GM21576 (cell line): ENCODE data around the gene MAN1A1.
"Not testable (repeated sequence)": the region's sequence is repeated elsewhere in the genome, so short reads cannot be mapped to it uniquely, and the experiment has no call there.

Experiments
- ATAC-seq: cut with Tn5 transposase; IDR thresholded peaks from one replicate; pipeline ENCODE4 v1.9.1; 2021; ENCODE audit warnings: mild to moderate bottlenecking, moderate library complexity; ENCODE audit not compliant: unreplicated experiment

The MAN1A1 gene

GRCh38 chr6:119306396-119306968 lies 43.1 kb downstream of the MAN1A1 start:
- ATAC-seq = no peak

GRCh38 chr6:119303164-119303887 lies 46.2 kb downstream of the MAN1A1 start:
- ATAC-seq = no peak

- no peak for ATAC-seq
Measured at GRCh38 chr6:119301429-119301828, 48.1 kb downstream of the MAN1A1 start.

- ATAC-seq = no peak
Measured at GRCh38 chr6:119299694-119300093, 49.9 kb downstream of the MAN1A1 start.

- no peak for ATAC-seq
Measured at GRCh38 chr6:119297049-119297448, 52.5 kb downstream of the MAN1A1 start.

- no peak for ATAC-seq
Measured at GRCh38 chr6:119296036-119297035, 53.2 kb downstream of the MAN1A1 start.

GRCh38 chr6:119294984-119295383 lies 54.6 kb downstream of the MAN1A1 start:
- ATAC-seq = peak; percentile 73

- not testable (repeated sequence) for ATAC-seq
Measured at GRCh38 chr6:119291060-119291459, 58.5 kb downstream of the MAN1A1 start.

GRCh38 chr6:119290306-119290705 lies 59.3 kb downstream of the MAN1A1 start:
- ATAC-seq = no peak

- no peak for ATAC-seq
Measured at GRCh38 chr6:119289651-119290050, 59.9 kb downstream of the MAN1A1 start.

- ATAC-seq = no peak
Measured at GRCh38 chr6:119285908-119286625, 63.5 kb downstream of the MAN1A1 start.

GRCh38 chr6:119284861-119285521 lies 64.6 kb downstream of the MAN1A1 start:
- ATAC-seq = no peak

- no peak for ATAC-seq
Measured at GRCh38 chr6:119283979-119284545, 65.5 kb downstream of the MAN1A1 start.

- no peak for ATAC-seq
Measured at GRCh38 chr6:119283214-119283613, 66.3 kb downstream of the MAN1A1 start.

GRCh38 chr6:119280668-119281067 lies 68.9 kb downstream of the MAN1A1 start:
- ATAC-seq = no peak

- ATAC-seq = no peak
Measured at GRCh38 chr6:119280080-119280479, 69.5 kb downstream of the MAN1A1 start.

- ATAC-seq = no peak
Measured at GRCh38 chr6:119278625-119279024, 70.9 kb downstream of the MAN1A1 start.

- no peak for ATAC-seq
Measured at GRCh38 chr6:119277052-119277451, 72.5 kb downstream of the MAN1A1 start.

GRCh38 chr6:119276211-119276610 lies 73.3 kb downstream of the MAN1A1 start:
- no peak for ATAC-seq

GRCh38 chr6:119274197-119274595 lies 75.4 kb downstream of the MAN1A1 start:
- no peak for ATAC-seq
